ENCODE results near the gene TRIM47. TPM values are rescaled to one million over a fixed set of nuclear protein-coding genes. Genes with fewer than 3 reads are reported as not detected.

Gene TRIM47
- total and polyA plus RNA-seq, 2 experiments from 2014 or later: 7.2 to 9.9 TPM

GRCh38 chr17:75832164-75832651, 46.2 kb downstream of the TRIM47 start:
- Histone ChIP-seq H3K4me3 (peak overlapping the region; percentile 46), H2AFZ (peak overlapping the region; percentile 56; the same call in 1 of the 2 replicates), H3K27ac (ENCODE audit: low read depth) (peak overlapping the region; percentile 65; the same call in 1 of the 2 replicates), H3F3A (replicated peaks; ENCODE audit: low read depth) (peaks cover 30% of the 10 kb centered on the region), H3K27me3 (ENCODE audit: insufficient read depth) (no peaks in the 10 kb centered on the region), H4K20me1 (replicated peaks; ENCODE audit: insufficient read depth) (no peaks in the 10 kb centered on the region), H3K36me3 (ENCODE audit: insufficient read depth) (no peaks in the 10 kb centered on the region), H3K4me2 (peak overlapping the region; percentile 77), H3K9me2 (ENCODE audit: insufficient read depth) (no peaks in the 10 kb centered on the region), H3K79me2 (replicated peaks; ENCODE audit: insufficient read depth) (no peaks in the 10 kb centered on the region), H3K4me1 (ENCODE audit: insufficient read depth) (peaks cover 44% of the 10 kb centered on the region)
- Mint-ChIP-seq H3K27ac (peak overlapping the region; percentile 85), H3K4me1 (peaks cover 41% of the 10 kb centered on the region), H3K9me3 (peaks cover 3% of the 10 kb centered on the region; the same call in 1 of the 3 replicates), H3K27me3 (ENCODE audit: insufficient read depth, low read depth, poor library complexity) (peaks cover 10% of the 10 kb centered on the region), H3K36me3 (ENCODE audit: low read depth) (peaks cover 3% of the 10 kb centered on the region; the same call in 1 of the 3 replicates), H3K4me3 (peak overlapping the region; percentile 65)
- DNase-seq (ENCODE audit: low spot score) (no peak), ATAC-seq (no peak)
- TF ChIP-seq POLR2AphosphoS5 (IDR thresholded peaks at IDR 0.05; ENCODE audit: low read depth) (no peak), ZNF114 (CRISPR knock-in tag; IDR thresholded peaks at IDR 0.05) (no peak), STAT1 (IDR thresholded peaks at IDR 0.05; ENCODE audit: unreplicated experiment) (no peak), ZNF331 (CRISPR knock-in tag; IDR thresholded peaks at IDR 0.05; ENCODE audit: low read depth) (no peak), ETS1 (IDR thresholded peaks at IDR 0.05) (no peak), ZNF462 (CRISPR knock-in tag; IDR thresholded peaks at IDR 0.05) (no peak), NANOG (IDR thresholded peaks at IDR 0.05; ENCODE audit: borderline replicate concordance) (no peak), CREB1 (CRISPR knock-in tag; IDR thresholded peaks at IDR 0.05; ENCODE audit: low read depth) (no peak), JUNB (IDR thresholded peaks at IDR 0.05; ENCODE audit: unreplicated experiment) (no peak), EZH2phosphoT487 (IDR thresholded peaks at IDR 0.05; ENCODE audit: unreplicated experiment) (no peak), CTCF (conservative IDR thresholded peaks at IDR 0.05; ENCODE audit: low read depth in 2 of 2) (no peak), REST (IDR thresholded peaks at IDR 0.05; ENCODE audit: unreplicated experiment) (no peak), EZH2 (IDR thresholded peaks at IDR 0.05; ENCODE audit: low read depth, unreplicated experiment) (no peak)

Measured in GM23338 (cell line).